OCI-LY7 (cell line): Measurements from ENCODE around the gene CNPY1.

Experiments
- CTCF ChIP-seq: fragments of 200-600 bp; sonication (generic); conservative IDR thresholded peaks from 2 replicates; pipeline ENCODE4 v1.5.1; 2014; ENCODE audit warnings: mild to moderate bottlenecking, antibody characterized with exemption, low read length, moderate library complexity, mixed read lengths
- EZH2phosphoT487 ChIP-seq: fragments of 200-600 bp; sonication (generic); IDR thresholded peaks from 2 replicates; pipeline ENCODE4 v1.6.1; 2018; ENCODE audit warnings: low read depth, borderline replicate concordance, mild to moderate bottlenecking, mixed run types, antibody characterized with exemption, low read length, moderate library complexity, mixed read lengths

GRCh38 chr7:155529346-155529745, 17.0 kb downstream of the CNPY1 start:
- TF ChIP-seq CTCF (no peak), EZH2phosphoT487 (no peak)
